Suprapubic skin (tissue), 4 donors: ENCODE measurements around the gene CEP63. TPM values are rescaled to one million over a fixed set of nuclear protein-coding genes. Genes with fewer than 3 reads are reported as not detected.

Experiments
- DNase-seq, 2 donors: peaks; one replicate each; pipeline ENCODE4 v3.0.0-alpha.2; 2019; ENCODE audit warnings: low spot score in 2 of 2
- H3K27ac ChIP-seq: fragments of 200-600 bp; sonication (generic); one replicate; pipeline ENCODE4 v1.5.1; 2019
- H3K27me3 ChIP-seq: fragments of 200-600 bp; sonication (generic); one replicate; pipeline ENCODE4 v1.5.1; 2019
- H3K36me3 ChIP-seq: fragments of 200-600 bp; sonication (generic); one replicate; pipeline ENCODE4 v1.5.1; 2019
- H3K4me1 ChIP-seq: fragments of 200-600 bp; sonication (generic); one replicate; pipeline ENCODE4 v1.5.1; 2019
- H3K4me3 ChIP-seq: fragments of 200-600 bp; sonication (generic); one replicate; pipeline ENCODE4 v1.5.1; 2019; ENCODE audit warnings: mild to moderate bottlenecking
- H3K9me3 ChIP-seq: fragments of 200-600 bp; sonication (generic); one replicate; pipeline ENCODE4 v1.5.1; 2019
- EP300 ChIP-seq: sonication (generic); formaldehyde crosslinking; IDR thresholded peaks from one replicate; pipeline ENCODE4 v1.6.1; 2017; ENCODE audit warnings: antibody characterized with exemption
- POLR2A ChIP-seq, 2 donors: fragments of 450-650 bp; IDR thresholded peaks; one replicate each; pipeline ENCODE4 v1.6.1; 2017; ENCODE audit warnings: antibody characterized with exemption in 2 of 2, mild to moderate bottlenecking in 2 of 2, moderate library complexity in 2 of 2
- POLR2AphosphoS5 ChIP-seq, 3 donors: sonication (generic); formaldehyde crosslinking; IDR thresholded peaks; one replicate each; pipeline ENCODE4 v1.6.1; 2017; ENCODE audit warnings: antibody characterized with exemption in 3 of 3
- WGBS: methylation state at CpG from one replicate; pipeline ENCODE4 v1.1.5; 2018; 5-methylcytosine and 5-hydroxymethylcytosine counted together
- total RNA-seq, 4 donors: library from RNA; depleted of rRNA; stranded (reverse); fragments of >200 nt; gene quantifications; one replicate each; pipeline ENCODE4 v1.1.0, GENCODE V29; 2016
- TF ChIP-seq, protein P1 (sequence below), 2 donors: fragments of 200-600 bp in 1 of 2; fragments of 450-650 bp in 1 of 2; sonication (generic) in 1 of 2; IDR thresholded peaks; one replicate each; pipeline ENCODE4 v1.5.1; 2016 to 2019; ENCODE audit warnings: antibody characterized with exemption in 2 of 2, mild to moderate bottlenecking in 1 of 2, moderate library complexity in 1 of 2

Gene CEP63
- total RNA-seq, 4 donors from 2014 or later = 14.1 to 20.8 (median 16.5) TPM

DNA sequence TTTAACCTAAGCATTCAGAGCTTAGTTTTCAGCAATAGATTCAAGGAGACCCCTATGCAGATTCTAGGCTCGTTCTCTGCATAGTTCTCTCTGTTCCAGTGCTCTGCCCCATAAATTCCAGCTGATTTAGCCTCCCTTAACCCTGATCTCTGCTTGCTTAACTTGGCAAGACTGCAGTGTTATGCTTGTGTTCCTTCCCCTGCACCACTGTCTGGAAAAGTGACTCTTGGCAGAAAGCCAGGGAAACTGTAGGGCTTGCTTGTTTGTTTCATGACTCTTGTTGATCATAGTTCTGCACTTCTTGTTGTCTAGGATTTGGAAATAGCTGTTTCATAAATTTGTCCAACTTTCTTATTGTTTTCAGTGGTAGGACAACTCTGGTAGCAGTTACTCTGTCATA lies 40.2 kb upstream of the CEP63 start:
- peak in 1 of 2 donors; percentile 75 for DNase-seq
- 36% methylated on average over 1 of the region's 1 CpG for WGBS
- H3K4me3 ChIP-seq = no peak overlapping the region

DNA sequence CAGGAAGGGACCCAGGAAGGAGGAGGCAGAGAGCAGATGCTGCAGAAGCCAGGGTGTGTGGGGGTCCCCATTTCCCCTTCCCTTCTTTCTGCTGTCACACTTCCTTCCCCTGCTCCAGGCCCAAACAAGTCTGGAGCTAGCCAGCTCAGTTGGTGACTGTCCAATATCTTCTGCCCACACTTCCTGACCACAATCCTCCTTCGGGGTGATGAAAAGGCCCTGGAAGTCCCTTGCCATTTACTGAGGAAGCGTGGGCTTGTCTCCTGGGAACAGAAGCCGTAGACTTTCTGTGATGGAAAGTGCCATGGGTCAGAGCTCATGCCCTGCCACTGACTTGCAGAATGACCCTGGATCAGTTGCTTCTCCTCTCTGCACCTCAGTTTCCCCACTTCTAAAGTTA lies 39.1 kb upstream of the CEP63 start:
- peaks cover 21% of the 10 kb centered on the region for H3K4me1 ChIP-seq
- no peak overlapping the region for H3K27ac ChIP-seq
- no peak for TF ChIP-seq POLR2AphosphoS5 (IDR thresholded peaks at IDR 0.05)
- TF ChIP-seq, protein P1, sequence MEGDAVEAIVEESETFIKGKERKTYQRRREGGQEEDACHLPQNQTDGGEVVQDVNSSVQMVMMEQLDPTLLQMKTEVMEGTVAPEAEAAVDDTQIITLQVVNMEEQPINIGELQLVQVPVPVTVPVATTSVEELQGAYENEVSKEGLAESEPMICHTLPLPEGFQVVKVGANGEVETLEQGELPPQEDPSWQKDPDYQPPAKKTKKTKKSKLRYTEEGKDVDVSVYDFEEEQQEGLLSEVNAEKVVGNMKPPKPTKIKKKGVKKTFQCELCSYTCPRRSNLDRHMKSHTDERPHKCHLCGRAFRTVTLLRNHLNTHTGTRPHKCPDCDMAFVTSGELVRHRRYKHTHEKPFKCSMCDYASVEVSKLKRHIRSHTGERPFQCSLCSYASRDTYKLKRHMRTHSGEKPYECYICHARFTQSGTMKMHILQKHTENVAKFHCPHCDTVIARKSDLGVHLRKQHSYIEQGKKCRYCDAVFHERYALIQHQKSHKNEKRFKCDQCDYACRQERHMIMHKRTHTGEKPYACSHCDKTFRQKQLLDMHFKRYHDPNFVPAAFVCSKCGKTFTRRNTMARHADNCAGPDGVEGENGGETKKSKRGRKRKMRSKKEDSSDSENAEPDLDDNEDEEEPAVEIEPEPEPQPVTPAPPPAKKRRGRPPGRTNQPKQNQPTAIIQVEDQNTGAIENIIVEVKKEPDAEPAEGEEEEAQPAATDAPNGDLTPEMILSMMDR (IDR thresholded peaks at IDR 0.05) = no peak
- no peak for TF ChIP-seq POLR2A (IDR thresholded peaks at IDR 0.05)
- no peak for TF ChIP-seq EP300
- no peaks in the 10 kb centered on the region for H3K27me3 ChIP-seq
- DNase-seq = no peak
- H3K9me3 ChIP-seq = no peaks in the 10 kb centered on the region
- WGBS = 50% methylated on average over 3 of the region's 3 CpGs
- H3K36me3 ChIP-seq = no peaks in the 10 kb centered on the region
- H3K4me3 ChIP-seq = no peak overlapping the region

More for the DNA sequence above, 40.2 kb upstream of the CEP63 start:
- no peaks in the 10 kb centered on the region for H3K27me3 ChIP-seq
- H3K9me3 ChIP-seq = no peaks in the 10 kb centered on the region
- TF ChIP-seq EP300 (no peak), POLR2AphosphoS5 (IDR thresholded peaks at IDR 0.05) (peak in 1 of 3 donors; percentile 43)
- H3K27ac ChIP-seq = no peak overlapping the region
- H3K36me3 ChIP-seq = no peaks in the 10 kb centered on the region
- H3K4me1 ChIP-seq = peaks cover 21% of the 10 kb centered on the region

DNA sequence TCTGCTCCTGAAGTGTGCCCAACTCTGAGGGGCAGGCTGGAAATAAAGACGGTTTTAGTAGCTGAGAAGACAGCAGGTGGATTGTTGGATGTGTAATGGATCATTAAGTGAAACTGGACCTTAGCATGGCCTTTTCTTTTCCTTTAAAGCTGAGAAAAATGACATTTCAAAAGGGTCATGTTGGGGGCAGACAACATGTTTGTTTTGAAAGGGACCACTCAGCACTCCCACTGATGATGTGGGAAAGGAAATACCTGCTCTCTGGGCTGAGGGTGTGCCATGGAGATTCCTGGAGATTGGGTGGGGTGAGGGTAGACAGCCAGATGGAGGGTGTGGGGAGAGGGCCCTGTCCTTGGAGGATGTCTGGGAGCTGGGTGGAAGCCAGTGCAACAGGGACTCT lies 38.5 kb upstream of the CEP63 start:
- DNase-seq = no peak
- TF ChIP-seq POLR2A (IDR thresholded peaks at IDR 0.05) (no peak), EP300 (no peak), POLR2AphosphoS5 (IDR thresholded peaks at IDR 0.05) (no peak)
- TF ChIP-seq, protein P1 (IDR thresholded peaks at IDR 0.05) = no peak

DNA sequence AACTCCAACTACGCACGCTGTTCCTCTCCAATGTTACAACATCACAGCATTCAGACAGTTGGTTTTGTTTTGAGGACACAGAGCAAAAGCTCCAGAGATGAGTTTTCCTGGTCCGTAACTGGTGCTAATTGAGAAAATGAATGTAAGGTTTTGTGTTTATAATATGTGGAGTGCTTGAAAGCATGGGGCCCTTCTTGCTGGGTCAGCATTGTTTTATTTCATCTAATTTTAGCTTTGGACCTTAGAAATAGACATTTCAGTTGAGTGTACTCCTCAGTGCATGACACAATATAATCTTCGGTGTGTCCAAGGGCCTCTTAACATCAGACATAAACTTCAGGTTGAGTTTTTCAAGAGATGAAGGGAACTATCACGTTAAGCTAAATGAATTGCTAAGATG lies 37.2 kb upstream of the CEP63 start:
- DNase-seq = no peak
- Histone ChIP-seq H3K4me1 (peaks cover 21% of the 10 kb centered on the region), H3K36me3 (no peaks in the 10 kb centered on the region), H3K4me3 (no peak overlapping the region), H3K27ac (no peak overlapping the region), H3K27me3 (no peaks in the 10 kb centered on the region), H3K9me3 (no peaks in the 10 kb centered on the region)
- TF ChIP-seq POLR2A (IDR thresholded peaks at IDR 0.05) = no peak
- TF ChIP-seq, protein P1 (IDR thresholded peaks at IDR 0.05) = no peak
- TF ChIP-seq POLR2AphosphoS5 (IDR thresholded peaks at IDR 0.05) = no peak
- TF ChIP-seq EP300 = no peak
- WGBS = 97% methylated on average over 5 of the region's 5 CpGs

More for the DNA sequence above, 38.5 kb upstream of the CEP63 start:
- Histone ChIP-seq H3K4me1 (peaks cover 21% of the 10 kb centered on the region), H3K9me3 (no peaks in the 10 kb centered on the region), H3K27ac (no peak overlapping the region), H3K36me3 (no peaks in the 10 kb centered on the region), H3K4me3 (no peak overlapping the region), H3K27me3 (no peaks in the 10 kb centered on the region)
- 93% methylated on average over 1 of the region's 1 CpG for WGBS

DNA sequence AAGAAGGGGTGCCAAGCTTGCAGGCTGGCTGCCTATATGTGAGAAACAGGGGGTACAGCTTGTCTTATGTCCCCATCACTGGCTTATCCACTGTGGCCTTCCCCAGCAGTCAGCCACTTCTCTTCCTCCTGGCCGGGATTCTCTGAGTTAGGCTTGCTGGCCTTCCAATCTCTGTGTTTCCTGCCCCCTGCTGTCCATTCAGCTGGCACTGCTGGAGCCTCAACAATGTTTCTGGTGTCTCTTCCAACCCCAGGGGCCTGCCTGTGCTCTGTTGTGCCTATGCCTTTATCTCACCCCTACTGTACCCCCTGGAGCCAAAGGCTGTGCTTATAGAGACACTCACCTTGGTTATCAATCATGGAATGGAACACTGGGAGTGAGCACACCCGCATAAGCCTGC lies 36.6 kb upstream of the CEP63 start:
- Histone ChIP-seq H3K4me1 (peaks cover 21% of the 10 kb centered on the region), H3K36me3 (no peaks in the 10 kb centered on the region), H3K4me3 (no peak overlapping the region), H3K27ac (no peak overlapping the region), H3K9me3 (no peaks in the 10 kb centered on the region), H3K27me3 (no peaks in the 10 kb centered on the region)
- WGBS = 42% methylated on average over 1 of the region's 2 CpGs
- TF ChIP-seq POLR2AphosphoS5 (IDR thresholded peaks at IDR 0.05) (no peak), POLR2A (IDR thresholded peaks at IDR 0.05) (no peak), EP300 (no peak)
- TF ChIP-seq, protein P1 (IDR thresholded peaks at IDR 0.05) = peak in 1 of 2 donors; percentile 26
- DNase-seq = no peak

DNA sequence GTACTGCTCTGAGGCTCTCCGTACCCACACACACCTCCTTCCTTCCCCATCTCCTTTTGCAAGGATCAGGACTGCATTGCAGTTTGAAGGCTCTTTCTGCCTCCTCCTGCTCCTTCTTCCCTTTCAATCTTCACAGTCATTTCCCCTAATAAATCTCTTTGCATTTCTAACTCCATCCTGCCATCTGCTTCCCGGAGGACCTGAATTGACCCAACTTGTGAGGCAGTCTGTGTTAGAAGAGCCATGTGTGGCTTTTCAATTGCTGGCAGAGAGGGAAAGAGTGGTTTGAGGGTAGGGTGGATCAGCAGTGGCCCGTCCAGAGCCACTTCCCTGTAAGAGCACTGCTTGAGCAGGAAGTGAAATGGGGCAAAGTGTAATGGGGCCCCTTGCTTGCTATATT lies 35.9 kb upstream of the CEP63 start:
- DNase-seq = no peak
- H3K9me3 ChIP-seq = no peaks in the 10 kb centered on the region
- H3K27ac ChIP-seq = no peak overlapping the region
- no peak overlapping the region for H3K4me3 ChIP-seq
- H3K36me3 ChIP-seq = no peaks in the 10 kb centered on the region
- peaks cover 21% of the 10 kb centered on the region for H3K4me1 ChIP-seq
- 71% methylated on average over 3 of the region's 3 CpGs for WGBS
- no peak for TF ChIP-seq EP300
- no peak for TF ChIP-seq POLR2A (IDR thresholded peaks at IDR 0.05)
- TF ChIP-seq, protein P1 (IDR thresholded peaks at IDR 0.05) = no peak
- TF ChIP-seq POLR2AphosphoS5 (IDR thresholded peaks at IDR 0.05) = no peak
- H3K27me3 ChIP-seq = no peaks in the 10 kb centered on the region
